GM23338 (cell line): ENCODE measurements around the gene MYOD1. TPM values are rescaled to one million over a fixed set of nuclear protein-coding genes. Genes with fewer than 3 reads are reported as not detected.
A peak's percentile ranks its signal among the peaks of the same experiment; 100 is the strongest.

Experiments
- ATAC-seq: fragments of 200-7000 bp; cut with Tn5 transposase; 3 replicates; pipeline ENCODE4 v1.9.1; 2020
- DNase-seq: peaks from one replicate; pipeline ENCODE4 v3.0.0-alpha.2; 2015; ENCODE audit warnings: low spot score
- H2AFZ ChIP-seq: fragments of 200-600 bp; sonication (generic); 2 replicates; pipeline ENCODE4 v1.8.0; 2016; ENCODE audit warnings: antibody characterized with exemption, mild to moderate bottlenecking, moderate library complexity
- H3F3A ChIP-seq: fragments of 200-600 bp; sonication (generic); replicated peaks from 2 replicates; pipeline ENCODE4 v1.8.0; 2017; ENCODE audit warnings: antibody characterized with exemption, mixed run types, low read depth
- H3K27ac ChIP-seq: fragments of 200-600 bp; sonication (generic); 2 replicates; pipeline ENCODE4 v1.6.1; 2016; ENCODE audit warnings: low read depth
- H3K27me3 ChIP-seq: fragments of 200-600 bp; sonication (generic); 2 replicates; pipeline ENCODE4 v1.8.0; 2016; ENCODE audit warnings: mild to moderate bottlenecking, mixed run types, moderate library complexity; ENCODE audit not compliant: insufficient read depth
- H3K36me3 ChIP-seq: fragments of 200-600 bp; sonication (generic); 2 replicates; pipeline ENCODE4 v1.8.0; 2016; ENCODE audit warnings: mild to moderate bottlenecking; ENCODE audit not compliant: insufficient read depth
- H3K4me1 ChIP-seq: fragments of 200-600 bp; sonication (generic); 2 replicates; pipeline ENCODE4 v1.8.0; 2016; ENCODE audit warnings: mild to moderate bottlenecking, moderate library complexity; ENCODE audit not compliant: insufficient read depth
- H3K4me2 ChIP-seq: fragments of 200-600 bp; sonication (generic); 2 replicates; pipeline ENCODE4 v1.7.1; 2017; ENCODE audit warnings: mixed run types
- H3K4me3 ChIP-seq: fragments of 200-600 bp; sonication (generic); 2 replicates; pipeline ENCODE4 v1.6.1; 2016; ENCODE audit warnings: mixed run types
- H3K79me2 ChIP-seq: fragments of 200-600 bp; sonication (generic); replicated peaks from 2 replicates; pipeline ENCODE4 v1.8.0; 2017; ENCODE audit warnings: mild to moderate bottlenecking; ENCODE audit not compliant: insufficient read depth
- H3K9me2 ChIP-seq: fragments of 200-600 bp; sonication (generic); 2 replicates; pipeline ENCODE4 v1.8.0; 2017; ENCODE audit not compliant: insufficient read depth
- H4K20me1 ChIP-seq: fragments of 200-600 bp; sonication (generic); replicated peaks from 2 replicates; pipeline ENCODE4 v1.8.0; 2017; ENCODE audit warnings: mild to moderate bottlenecking; ENCODE audit not compliant: insufficient read depth
- H3K27ac Mint-ChIP-seq: 2 replicates; pipeline ENCODE4 v1.8.0; 2020; ENCODE audit warnings: inconsistent platforms, mild to moderate bottlenecking, moderate library complexity, mixed read lengths
- H3K27me3 Mint-ChIP-seq: 3 replicates; pipeline ENCODE4 v1.8.0; 2022; ENCODE audit warnings: low read depth, mild to moderate bottlenecking, moderate library complexity, mixed read lengths, inconsistent platforms; ENCODE audit not compliant: insufficient read depth, poor library complexity
- H3K36me3 Mint-ChIP-seq: 3 replicates; pipeline ENCODE4 v1.8.0; 2021; ENCODE audit warnings: low read depth, mild to moderate bottlenecking, inconsistent platforms, moderate library complexity, mixed read lengths
- H3K4me1 Mint-ChIP-seq: 3 replicates; pipeline ENCODE4 v1.8.0; 2020; ENCODE audit warnings: mild to moderate bottlenecking, inconsistent platforms, mixed read lengths
- H3K4me3 Mint-ChIP-seq: 3 replicates; pipeline ENCODE4 v1.8.0; 2021; ENCODE audit warnings: moderate library complexity, mild to moderate bottlenecking, inconsistent platforms, mixed read lengths
- H3K9me3 Mint-ChIP-seq: 3 replicates; pipeline ENCODE4 v1.8.0; 2020; ENCODE audit warnings: moderate library complexity, mild to moderate bottlenecking, inconsistent platforms, mixed read lengths
- CREB1 ChIP-seq: fragments of 250-450 bp; sonication (Bioruptor Pico); IDR thresholded peaks from 2 replicates; pipeline ENCODE4 v1.5.0; 2020; ENCODE audit warnings: low read depth, mild to moderate bottlenecking, moderate library complexity
- EZH2 ChIP-seq: fragments of 200-600 bp; sonication (generic); IDR thresholded peaks from one replicate; pipeline ENCODE4 v1.8.0; 2017; ENCODE audit warnings: antibody characterized with exemption, mild to moderate bottlenecking, low read depth; ENCODE audit not compliant: unreplicated experiment
- EZH2phosphoT487 ChIP-seq: fragments of 200-600 bp; sonication (generic); IDR thresholded peaks from one replicate; pipeline ENCODE4 v1.8.1; 2018; ENCODE audit warnings: antibody characterized with exemption; ENCODE audit not compliant: unreplicated experiment
- NANOG ChIP-seq: IDR thresholded peaks from 2 replicates; pipeline ENCODE4 v1.6.1; 2016; ENCODE audit warnings: antibody characterized with exemption, borderline replicate concordance
- ZNF331 ChIP-seq: fragments of 250-450 bp; sonication (Bioruptor Pico); IDR thresholded peaks from 2 replicates; pipeline ENCODE4 v1.5.0; 2020; ENCODE audit warnings: low read depth, mild to moderate bottlenecking, moderate library complexity
- polyA plus RNA-seq: library from polyadenylated mRNA; unstranded; fragments of >200 nt; fragmentation: Nextera tagmentation; extraction: Ambion mirVana; gene quantifications from 2 replicates; pipeline ENCODE4 v1.2.1, GENCODE V29; 2016
- total RNA-seq: library from RNA; depleted of rRNA; stranded (reverse); fragments of >200 nt; shearing (Covaris generic); gene quantifications from 2 replicates; pipeline ENCODE4 v1.2.3, GENCODE V29; 2014
- TF ChIP-seq, protein P1 (sequence below), 2 experiments: fragments of 200-600 bp in 1 of 2; sonication (generic) in 1 of 2; conservative IDR thresholded peaks; 2 replicates each; pipeline versions ENCODE4 v1.5.1 to v1.6.1; 2016 to 2017; ENCODE audit warnings: antibody characterized with exemption in 2 of 2, low read depth in 2 of 2, mild to moderate bottlenecking in 2 of 2, moderate library complexity in 1 of 2
- TF ChIP-seq, protein P2 (sequence below): fragments of 250-450 bp; sonication (Bioruptor Pico); IDR thresholded peaks from 2 replicates; pipeline ENCODE4 v1.5.0; 2020; ENCODE audit warnings: mild to moderate bottlenecking, moderate library complexity

The MYOD1 gene
- total and polyA plus RNA-seq, 2 experiments from 2014 or later: not detected

DNA sequence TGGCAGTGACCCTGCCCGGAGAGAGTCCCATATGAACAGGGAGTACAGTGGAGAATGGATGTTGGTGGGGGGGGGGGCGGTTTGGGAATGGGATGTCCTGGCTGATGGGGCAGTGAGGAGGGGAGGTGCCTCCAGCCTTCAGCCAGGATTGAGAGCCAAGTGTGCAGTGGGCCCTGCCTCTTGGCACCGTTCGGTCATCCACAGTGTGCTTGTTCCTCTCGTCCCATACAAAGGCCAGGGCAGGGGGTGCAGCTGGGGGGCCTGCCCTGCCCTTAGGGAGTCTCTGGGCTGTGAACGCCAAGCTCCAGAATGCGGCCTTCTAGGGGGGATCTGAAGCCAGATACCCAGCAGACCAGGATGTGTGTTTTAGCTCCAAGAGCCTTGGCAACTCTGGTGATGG, 49.2 kb downstream of the MYOD1 start (continued):
- TF ChIP-seq EZH2phosphoT487: no peak
- no peak for TF ChIP-seq NANOG

DNA sequence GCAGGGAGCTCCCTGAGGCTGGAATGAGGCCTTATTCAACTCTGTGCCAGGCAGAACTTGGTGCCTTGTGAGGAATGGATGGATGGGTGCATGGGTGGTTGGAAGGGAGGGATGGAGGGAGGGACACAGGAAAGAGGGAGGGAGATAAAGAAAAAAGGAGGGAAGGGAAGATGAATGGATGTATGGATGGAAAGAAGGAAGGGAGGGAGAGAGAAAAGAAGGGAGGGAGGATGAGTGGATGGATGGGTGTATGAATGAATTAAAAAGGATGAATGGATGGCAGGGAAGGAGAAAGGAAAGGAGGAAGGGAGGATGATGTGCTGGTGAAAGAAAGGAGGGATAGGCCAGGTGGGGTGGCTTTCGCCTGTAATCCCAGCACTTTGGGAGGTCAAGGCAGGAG, 49.8 kb downstream of the MYOD1 start:
- Mint-ChIP-seq H3K36me3 (no peaks in the 10 kb centered on the region), H3K27me3 (peaks cover 3% of the 10 kb centered on the region), H3K4me1 (peaks cover 5% of the 10 kb centered on the region), H3K4me3 (no peak overlapping the region), H3K9me3 (no peaks in the 10 kb centered on the region; the same call in 2 of the 3 replicates), H3K27ac (no peak overlapping the region)
- no peaks in the 10 kb centered on the region for H4K20me1 ChIP-seq
- H3K9me2 ChIP-seq: no peaks in the 10 kb centered on the region
- no peaks in the 10 kb centered on the region for H3K36me3 ChIP-seq
- TF ChIP-seq CREB1 (CRISPR knock-in tag) (no peak), EZH2 (no peak), EZH2phosphoT487 (no peak), ZNF331 (CRISPR knock-in tag) (no peak)
- TF ChIP-seq, protein P1, sequence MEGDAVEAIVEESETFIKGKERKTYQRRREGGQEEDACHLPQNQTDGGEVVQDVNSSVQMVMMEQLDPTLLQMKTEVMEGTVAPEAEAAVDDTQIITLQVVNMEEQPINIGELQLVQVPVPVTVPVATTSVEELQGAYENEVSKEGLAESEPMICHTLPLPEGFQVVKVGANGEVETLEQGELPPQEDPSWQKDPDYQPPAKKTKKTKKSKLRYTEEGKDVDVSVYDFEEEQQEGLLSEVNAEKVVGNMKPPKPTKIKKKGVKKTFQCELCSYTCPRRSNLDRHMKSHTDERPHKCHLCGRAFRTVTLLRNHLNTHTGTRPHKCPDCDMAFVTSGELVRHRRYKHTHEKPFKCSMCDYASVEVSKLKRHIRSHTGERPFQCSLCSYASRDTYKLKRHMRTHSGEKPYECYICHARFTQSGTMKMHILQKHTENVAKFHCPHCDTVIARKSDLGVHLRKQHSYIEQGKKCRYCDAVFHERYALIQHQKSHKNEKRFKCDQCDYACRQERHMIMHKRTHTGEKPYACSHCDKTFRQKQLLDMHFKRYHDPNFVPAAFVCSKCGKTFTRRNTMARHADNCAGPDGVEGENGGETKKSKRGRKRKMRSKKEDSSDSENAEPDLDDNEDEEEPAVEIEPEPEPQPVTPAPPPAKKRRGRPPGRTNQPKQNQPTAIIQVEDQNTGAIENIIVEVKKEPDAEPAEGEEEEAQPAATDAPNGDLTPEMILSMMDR (conservative IDR thresholded peaks at IDR 0.05; ENCODE audit: low read depth in 2 of 2): no peak
- no peak overlapping the region for H3K4me3 ChIP-seq
- no peak overlapping the region for H3K27ac ChIP-seq
- ATAC-seq (no peak), DNase-seq (no peak)
- H3K27me3 ChIP-seq: no peaks in the 10 kb centered on the region
- H3F3A ChIP-seq: no peaks in the 10 kb centered on the region
- no peak overlapping the region for H3K4me2 ChIP-seq
- no peak overlapping the region for H2AFZ ChIP-seq
- no peaks in the 10 kb centered on the region for H3K4me1 ChIP-seq
- H3K79me2 ChIP-seq: no peaks in the 10 kb centered on the region

DNA sequence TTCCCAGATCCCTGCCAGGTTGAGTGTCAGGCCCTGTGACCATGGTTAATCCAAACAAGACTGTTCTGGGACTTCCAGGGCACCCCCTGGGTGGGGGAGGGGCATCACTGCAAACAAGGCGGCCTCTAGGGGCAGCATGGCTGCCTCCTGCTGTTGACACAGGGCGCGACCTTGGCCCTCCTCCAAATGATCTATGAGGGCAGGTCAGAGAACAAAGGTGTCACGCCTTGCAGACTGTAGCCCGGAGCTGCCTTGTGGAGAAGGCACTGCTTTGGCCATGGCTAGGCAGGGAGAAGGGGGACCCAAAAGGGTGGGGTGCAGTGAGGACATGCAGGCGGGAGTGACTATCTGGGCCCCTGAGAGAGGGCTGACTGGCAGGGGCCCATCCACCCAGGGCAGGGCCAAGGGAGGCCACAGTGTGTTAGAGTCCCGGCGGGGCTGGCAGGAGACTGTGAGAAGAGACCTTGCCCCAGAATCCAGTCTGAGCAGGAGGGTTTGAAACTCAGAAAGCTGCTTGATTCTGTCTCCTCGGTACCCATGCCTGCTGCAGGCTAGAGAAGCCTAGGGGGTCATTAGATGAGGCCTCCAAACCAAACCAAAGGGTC, 50.8 kb downstream of the MYOD1 start:
- H3K9me3 Mint-ChIP-seq: no peaks in the 10 kb centered on the region; the same call in 2 of the 3 replicates
- Histone ChIP-seq H2AFZ (no peak overlapping the region), H3K9me2 (no peaks in the 10 kb centered on the region), H3K4me3 (no peak overlapping the region), H3K27me3 (no peaks in the 10 kb centered on the region), H3F3A (no peaks in the 10 kb centered on the region), H3K79me2 (no peaks in the 10 kb centered on the region), H3K27ac (no peak overlapping the region), H3K4me2 (no peak overlapping the region), H3K4me1 (no peaks in the 10 kb centered on the region), H4K20me1 (no peaks in the 10 kb centered on the region), H3K36me3 (no peaks in the 10 kb centered on the region)
- H3K27me3 Mint-ChIP-seq: peaks cover 5% of the 10 kb centered on the region
- H3K36me3 Mint-ChIP-seq: no peaks in the 10 kb centered on the region
- peak; percentile 69 for ATAC-seq
- no peak overlapping the region for H3K4me3 Mint-ChIP-seq
- peaks cover 5% of the 10 kb centered on the region for H3K4me1 Mint-ChIP-seq
- H3K27ac Mint-ChIP-seq: no peak overlapping the region
- TF ChIP-seq, protein P1 (conservative IDR thresholded peaks at IDR 0.05; ENCODE audit: low read depth in 2 of 2): peak; percentile 40 to 56
- TF ChIP-seq EZH2phosphoT487: no peak
- TF ChIP-seq, protein P2, sequence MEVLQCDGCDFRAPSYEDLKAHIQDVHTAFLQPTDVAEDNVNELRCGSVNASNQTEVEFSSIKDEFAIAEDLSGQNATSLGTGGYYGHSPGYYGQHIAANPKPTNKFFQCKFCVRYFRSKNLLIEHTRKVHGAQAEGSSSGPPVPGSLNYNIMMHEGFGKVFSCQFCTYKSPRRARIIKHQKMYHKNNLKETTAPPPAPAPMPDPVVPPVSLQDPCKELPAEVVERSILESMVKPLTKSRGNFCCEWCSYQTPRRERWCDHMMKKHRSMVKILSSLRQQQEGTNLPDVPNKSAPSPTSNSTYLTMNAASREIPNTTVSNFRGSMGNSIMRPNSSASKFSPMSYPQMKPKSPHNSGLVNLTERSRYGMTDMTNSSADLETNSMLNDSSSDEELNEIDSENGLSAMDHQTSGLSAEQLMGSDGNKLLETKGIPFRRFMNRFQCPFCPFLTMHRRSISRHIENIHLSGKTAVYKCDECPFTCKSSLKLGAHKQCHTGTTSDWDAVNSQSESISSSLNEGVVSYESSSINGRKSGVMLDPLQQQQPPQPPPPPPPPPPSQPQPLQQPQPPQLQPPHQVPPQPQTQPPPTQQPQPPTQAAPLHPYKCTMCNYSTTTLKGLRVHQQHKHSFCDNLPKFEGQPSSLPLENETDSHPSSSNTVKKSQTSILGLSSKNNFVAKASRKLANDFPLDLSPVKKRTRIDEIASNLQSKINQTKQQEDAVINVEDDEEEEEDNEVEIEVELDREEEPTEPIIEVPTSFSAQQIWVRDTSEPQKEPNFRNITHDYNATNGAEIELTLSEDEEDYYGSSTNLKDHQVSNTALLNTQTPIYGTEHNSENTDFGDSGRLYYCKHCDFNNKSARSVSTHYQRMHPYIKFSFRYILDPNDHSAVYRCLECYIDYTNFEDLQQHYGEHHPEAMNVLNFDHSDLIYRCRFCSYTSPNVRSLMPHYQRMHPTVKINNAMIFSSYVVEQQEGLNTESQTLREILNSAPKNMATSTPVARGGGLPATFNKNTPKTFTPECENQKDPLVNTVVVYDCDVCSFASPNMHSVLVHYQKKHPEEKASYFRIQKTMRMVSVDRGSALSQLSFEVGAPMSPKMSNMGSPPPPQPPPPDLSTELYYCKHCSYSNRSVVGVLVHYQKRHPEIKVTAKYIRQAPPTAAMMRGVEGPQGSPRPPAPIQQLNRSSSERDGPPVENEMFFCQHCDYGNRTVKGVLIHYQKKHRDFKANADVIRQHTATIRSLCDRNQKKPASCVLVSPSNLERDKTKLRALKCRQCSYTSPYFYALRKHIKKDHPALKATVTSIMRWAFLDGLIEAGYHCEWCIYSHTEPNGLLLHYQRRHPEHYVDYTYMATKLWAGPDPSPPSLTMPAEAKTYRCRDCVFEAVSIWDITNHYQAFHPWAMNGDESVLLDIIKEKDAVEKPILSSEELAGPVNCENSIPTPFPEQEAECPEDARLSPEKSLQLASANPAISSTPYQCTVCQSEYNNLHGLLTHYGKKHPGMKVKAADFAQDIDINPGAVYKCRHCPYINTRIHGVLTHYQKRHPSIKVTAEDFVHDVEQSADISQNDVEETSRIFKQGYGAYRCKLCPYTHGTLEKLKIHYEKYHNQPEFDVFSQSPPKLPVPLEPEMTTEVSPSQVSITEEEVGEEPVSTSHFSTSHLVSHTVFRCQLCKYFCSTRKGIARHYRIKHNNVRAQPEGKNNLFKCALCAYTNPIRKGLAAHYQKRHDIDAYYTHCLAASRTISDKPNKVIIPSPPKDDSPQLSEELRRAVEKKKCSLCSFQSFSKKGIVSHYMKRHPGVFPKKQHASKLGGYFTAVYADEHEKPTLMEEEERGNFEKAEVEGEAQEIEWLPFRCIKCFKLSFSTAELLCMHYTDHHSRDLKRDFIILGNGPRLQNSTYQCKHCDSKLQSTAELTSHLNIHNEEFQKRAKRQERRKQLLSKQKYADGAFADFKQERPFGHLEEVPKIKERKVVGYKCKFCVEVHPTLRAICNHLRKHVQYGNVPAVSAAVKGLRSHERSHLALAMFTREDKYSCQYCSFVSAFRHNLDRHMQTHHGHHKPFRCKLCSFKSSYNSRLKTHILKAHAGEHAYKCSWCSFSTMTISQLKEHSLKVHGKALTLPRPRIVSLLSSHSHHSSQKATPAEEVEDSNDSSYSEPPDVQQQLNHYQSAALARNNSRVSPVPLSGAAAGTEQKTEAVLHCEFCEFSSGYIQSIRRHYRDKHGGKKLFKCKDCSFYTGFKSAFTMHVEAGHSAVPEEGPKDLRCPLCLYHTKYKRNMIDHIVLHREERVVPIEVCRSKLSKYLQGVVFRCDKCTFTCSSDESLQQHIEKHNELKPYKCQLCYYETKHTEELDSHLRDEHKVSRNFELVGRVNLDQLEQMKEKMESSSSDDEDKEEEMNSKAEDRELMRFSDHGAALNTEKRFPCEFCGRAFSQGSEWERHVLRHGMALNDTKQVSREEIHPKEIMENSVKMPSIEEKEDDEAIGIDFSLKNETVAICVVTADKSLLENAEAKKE (CRISPR knock-in tag): 0 out of 2 replicates have a peak, but pooled peaks have one; percentile 31
- DNase-seq: peak; percentile 60
